ENCODE data around the gene GYS2. TPM values are rescaled to one million over a fixed set of nuclear protein-coding genes. Genes with fewer than 3 reads are reported as not detected.

GYS2 gene
- total RNA-seq, 4 donors from 2014 or later = 0.16 TPM; not detected in 3

DNA sequence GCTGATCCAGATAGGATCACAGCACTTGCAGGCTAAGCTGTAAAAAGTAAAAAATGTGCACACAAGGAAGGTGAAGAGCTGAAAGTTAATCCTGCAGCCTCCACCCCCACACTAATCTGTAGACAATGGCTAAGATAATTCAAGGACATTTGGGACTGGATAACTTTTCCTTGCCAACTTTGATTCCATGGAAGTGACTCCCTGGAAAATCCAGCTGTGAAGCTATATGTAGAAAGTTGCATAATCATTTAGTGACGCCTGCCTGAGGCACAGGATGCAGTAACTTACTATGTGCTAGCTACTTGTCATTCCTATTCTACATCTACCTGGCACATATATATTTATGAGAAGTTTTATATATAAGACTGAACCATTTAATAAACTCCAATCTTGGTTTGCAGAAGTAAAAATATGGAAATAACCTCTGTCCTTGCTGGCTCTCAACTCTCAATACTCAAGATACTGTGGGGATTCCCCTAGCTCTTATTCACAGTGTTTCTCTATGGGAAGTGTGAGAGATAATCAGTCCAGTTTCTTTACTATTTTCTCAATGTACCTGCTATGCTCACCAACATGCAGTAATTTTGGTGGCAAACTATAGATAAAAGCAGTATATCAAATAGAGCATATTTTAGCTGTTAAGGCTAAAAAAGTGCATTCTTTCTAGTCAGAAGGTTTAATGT lies 38.2 kb upstream of the GYS2 start:
- WGBS, 2 donors (ENCODE audit: low coverage in 1 of 2) = 79% methylated on average over 1 of the region's 1 CpG; no CpG with 5 or more reads in 1 of the 2 donors
- intact Hi-C loops (cut with DNase I; ENCODE audit: low total_unique reads) = no loop called here
- peaks cover 0 to 64% (median 22%) of the 10 kb centered on the region in 4 donors for H3K36me3 ChIP-seq
- H3K27me3 ChIP-seq = no peaks in the 10 kb centered on the region
- H3K9me3 ChIP-seq = no peaks in the 10 kb centered on the region
- no peak for TF ChIP-seq POLR2A (IDR thresholded peaks at IDR 0.05)
- no peak for TF ChIP-seq POLR2AphosphoS5 (IDR thresholded peaks at IDR 0.05)
- no peak for TF ChIP-seq EP300 (IDR thresholded peaks at IDR 0.05; ENCODE audit: low read depth)
- no peak for TF ChIP-seq CTCF (IDR thresholded peaks at IDR 0.05)
- in situ Hi-C loops (cut with MboI; ENCODE audit: low pct_ligation_motif_present in 1 of 4, low pct_unique_long_range_greater_than_20kb in 1 of 4, low sequenced_read_pairs in 3 of 4) = no loop called here
- no peak for DNase-seq
- no peak overlapping the region for H3K4me3 ChIP-seq
- H3K4me1 ChIP-seq = peaks cover 0 to 21% (median 4%) of the 10 kb centered on the region in 4 donors
- H3K27ac ChIP-seq = no peak overlapping the region

DNA sequence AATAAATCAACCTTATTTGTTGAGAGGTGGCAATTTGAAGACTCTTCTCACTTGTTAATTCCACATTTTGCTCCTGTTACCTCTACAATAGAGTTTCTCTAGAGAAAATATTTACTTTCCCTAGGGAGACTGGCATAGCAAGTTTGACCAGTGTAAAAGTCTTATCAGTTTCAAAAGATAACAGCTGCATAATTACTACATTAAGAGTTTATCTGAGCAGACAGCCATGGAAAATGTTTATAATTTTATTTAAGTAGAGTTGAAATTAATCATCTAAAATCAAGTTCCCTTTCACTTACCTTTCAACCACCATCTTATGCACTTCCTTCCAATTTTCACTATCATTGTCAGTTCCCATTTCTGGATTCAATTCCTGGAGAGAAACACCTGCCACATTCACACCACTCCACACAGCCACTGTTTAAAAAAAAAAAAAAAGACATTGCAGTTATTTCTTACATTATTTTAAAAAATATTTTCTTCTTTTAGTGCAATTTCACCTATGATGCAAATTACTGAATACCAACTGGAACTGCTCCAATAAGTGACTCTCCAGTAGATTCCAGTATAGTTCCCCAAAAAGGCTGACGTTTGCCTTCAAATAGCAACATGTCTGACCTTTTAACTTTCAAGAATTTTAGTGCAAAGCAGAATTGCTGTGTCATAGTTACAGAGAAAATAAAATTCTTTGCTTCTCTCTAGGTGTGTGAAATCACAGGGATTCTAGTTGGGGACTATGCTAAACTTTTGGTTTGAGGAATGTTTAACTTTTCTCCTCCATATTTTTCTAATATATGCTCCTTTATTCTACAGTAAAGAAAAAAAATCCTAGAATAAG lies 33.6 kb upstream of the GYS2 start:
- peaks cover 0 to 22% (median 4%) of the 10 kb centered on the region in 4 donors for H3K4me1 ChIP-seq
- 43 to 62% methylated on average over 1 of the region's 1 CpG for WGBS, 2 donors (ENCODE audit: low coverage in 1 of 2)
- H3K9me3 ChIP-seq = no peaks in the 10 kb centered on the region
- peaks cover 0 to 61% (median 25%) of the 10 kb centered on the region in 4 donors for H3K36me3 ChIP-seq
- in situ Hi-C loops (cut with MboI; ENCODE audit: low pct_ligation_motif_present in 1 of 4, low pct_unique_long_range_greater_than_20kb in 1 of 4, low sequenced_read_pairs in 3 of 4) (no loop called here), intact Hi-C loops (cut with DNase I; ENCODE audit: low total_unique reads) (no loop called here)
- H3K27me3 ChIP-seq = no peaks in the 10 kb centered on the region
- no peak for DNase-seq
- no peak for TF ChIP-seq POLR2AphosphoS5 (IDR thresholded peaks at IDR 0.05)
- TF ChIP-seq CTCF (IDR thresholded peaks at IDR 0.05) = no peak
- no peak for TF ChIP-seq POLR2A (IDR thresholded peaks at IDR 0.05)
- TF ChIP-seq EP300 (IDR thresholded peaks at IDR 0.05; ENCODE audit: low read depth) = no peak
- H3K27ac ChIP-seq = no peak overlapping the region
- no peak overlapping the region for H3K4me3 ChIP-seq

GRCh38 chr12:21634245-21634644 lies 29.6 kb upstream of the GYS2 start:
- no peaks in the 10 kb centered on the region for H3K9me3 ChIP-seq
- in situ Hi-C loops (cut with MboI; ENCODE audit: low pct_ligation_motif_present in 1 of 4, low pct_unique_long_range_greater_than_20kb in 1 of 4, low sequenced_read_pairs in 3 of 4) (no loop called here), intact Hi-C loops (cut with DNase I; ENCODE audit: low total_unique reads) (no loop called here)
- H3K4me3 ChIP-seq = no peak overlapping the region
- 100% methylated on average over 1 to 3 of the region's 3 CpGs for WGBS, 2 donors (ENCODE audit: low coverage in 1 of 2)
- TF ChIP-seq POLR2AphosphoS5 (IDR thresholded peaks at IDR 0.05) (no peak), EP300 (IDR thresholded peaks at IDR 0.05; ENCODE audit: low read depth) (no peak), POLR2A (IDR thresholded peaks at IDR 0.05) (no peak), CTCF (IDR thresholded peaks at IDR 0.05) (no peak)
- H3K27ac ChIP-seq = no peak overlapping the region
- DNase-seq = no peak
- no peaks in the 10 kb centered on the region for H3K27me3 ChIP-seq
- peaks cover 0 to 37% (median 14%) of the 10 kb centered on the region in 4 donors for H3K36me3 ChIP-seq
- H3K4me1 ChIP-seq = peaks cover 0 to 15% (median 2%) of the 10 kb centered on the region in 4 donors

DNA sequence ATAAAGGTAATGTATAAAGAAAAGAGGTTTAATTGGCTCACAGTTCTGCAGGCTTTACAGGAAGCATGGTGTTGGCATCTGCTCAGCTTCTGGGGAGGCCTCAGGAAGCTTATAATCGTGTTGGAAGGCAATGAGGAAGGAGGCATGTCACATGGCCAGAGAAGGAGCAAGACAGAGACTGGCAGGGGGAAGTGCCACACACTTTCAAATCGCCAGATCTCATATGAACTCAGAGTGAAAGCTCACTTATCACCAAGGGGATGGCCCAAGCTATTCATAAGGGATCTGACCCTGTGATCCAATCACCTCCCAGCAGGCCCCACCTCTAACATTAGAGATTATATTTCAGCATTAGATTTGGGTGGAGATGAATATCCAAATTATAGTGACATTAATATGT lies 26.7 kb upstream of the GYS2 start:
- no peaks in the 10 kb centered on the region for H3K4me1 ChIP-seq
- intact Hi-C loops (cut with DNase I; ENCODE audit: low total_unique reads) (no loop called here), in situ Hi-C loops (cut with MboI; ENCODE audit: low pct_ligation_motif_present in 1 of 4, low pct_unique_long_range_greater_than_20kb in 1 of 4, low sequenced_read_pairs in 3 of 4) (no loop called here)
- peaks cover 0 to 21% (median 6%) of the 10 kb centered on the region in 4 donors for H3K36me3 ChIP-seq
- TF ChIP-seq CTCF (IDR thresholded peaks at IDR 0.05) (no peak), EP300 (IDR thresholded peaks at IDR 0.05; ENCODE audit: low read depth) (no peak), POLR2A (IDR thresholded peaks at IDR 0.05) (no peak), POLR2AphosphoS5 (IDR thresholded peaks at IDR 0.05) (no peak)
- no peak overlapping the region for H3K27ac ChIP-seq
- no peaks in the 10 kb centered on the region for H3K9me3 ChIP-seq
- no peak overlapping the region for H3K4me3 ChIP-seq
- H3K27me3 ChIP-seq = no peaks in the 10 kb centered on the region
- 14 to 42% methylated on average over 1 to 2 of the region's 2 CpGs for WGBS, 2 donors (ENCODE audit: low coverage in 1 of 2)
- no peak for DNase-seq
